ENCODE measurements around the gene TMEM8B.
"Not testable (repeated sequence)": the region's sequence is repeated elsewhere in the genome, so short reads cannot be mapped to it uniquely, and the experiment has no call there.

TMEM8B gene

DNA sequence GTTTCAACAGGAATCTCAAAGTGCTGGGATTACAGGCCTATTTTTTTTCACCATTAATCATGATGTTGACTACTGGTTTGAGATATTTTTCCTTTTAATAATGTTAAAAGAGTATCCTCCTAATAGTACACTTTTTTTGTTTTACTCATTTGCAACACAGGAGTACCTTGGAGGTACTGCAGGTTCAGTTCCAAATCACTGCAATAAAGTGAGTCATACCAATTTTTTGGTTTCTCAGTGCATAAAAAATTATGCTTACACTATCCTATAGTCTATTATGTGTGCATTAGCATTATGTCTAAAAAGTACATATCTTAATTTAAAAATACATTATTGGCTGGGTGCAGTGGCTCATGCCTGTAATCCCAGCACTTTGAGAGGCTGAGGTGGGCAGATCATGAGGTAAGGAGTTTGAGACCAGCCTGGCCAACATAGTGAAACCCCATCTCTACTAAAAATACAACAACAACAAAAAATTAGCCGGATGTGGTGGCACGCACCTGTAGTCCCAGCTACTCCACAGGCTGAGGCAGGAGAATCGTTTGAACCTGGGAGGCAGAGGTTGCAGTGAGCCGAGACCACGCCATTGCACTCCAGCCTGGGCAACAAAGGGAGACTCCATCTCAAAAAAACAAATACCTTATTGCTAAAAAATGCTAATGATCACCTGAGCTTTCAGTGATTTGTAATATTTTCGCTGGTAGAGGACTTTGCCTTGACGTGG lies 68.5 kb downstream of the TMEM8B start:
- not testable (repeated sequence) for H3K4me3 ChIP-seq, H3K27ac ChIP-seq

DNA sequence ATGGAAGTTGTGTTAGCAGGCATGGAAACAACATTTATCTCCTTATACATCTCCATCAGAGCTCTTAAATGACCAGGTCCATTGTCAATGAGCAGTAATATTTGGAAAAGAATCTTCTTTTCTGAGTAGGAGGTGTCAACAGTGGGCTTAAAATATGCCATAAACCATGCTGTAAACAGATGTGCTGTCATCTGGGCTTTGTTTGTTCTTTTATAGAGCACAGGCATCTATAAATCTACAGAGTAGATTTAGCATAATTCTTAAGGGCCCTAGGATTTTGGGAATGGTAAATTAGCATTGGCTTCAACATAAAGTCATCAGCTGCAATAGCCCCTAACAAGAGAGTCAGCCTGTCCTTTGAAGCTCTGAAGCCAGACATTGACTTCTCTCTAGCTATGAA lies 69.3 kb downstream of the TMEM8B start:
- Histone ChIP-seq H3K27ac (no peak overlapping the region), H3K4me3 (no peak overlapping the region)

DNA sequence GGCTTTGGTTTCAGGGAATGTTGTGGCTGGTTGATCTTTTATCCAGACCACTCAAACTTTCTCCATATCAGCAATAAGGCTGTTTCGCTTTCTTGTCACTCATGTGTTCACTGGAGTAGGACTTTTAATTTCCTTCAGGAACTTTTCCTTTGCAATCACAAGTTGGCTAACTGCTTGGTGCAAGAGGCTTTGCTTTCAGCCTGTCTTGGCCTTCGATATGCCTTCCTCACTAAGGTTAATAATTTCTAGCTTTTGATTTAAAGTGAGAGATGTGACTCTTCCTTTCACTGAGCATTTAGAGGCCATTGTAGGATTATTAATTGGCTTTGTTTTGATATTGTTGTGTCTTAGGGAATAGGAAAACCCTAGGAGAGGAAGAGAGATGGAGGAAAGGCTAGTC lies 70.0 kb downstream of the TMEM8B start:
- Histone ChIP-seq H3K27ac (no peak overlapping the region), H3K4me3 (no peak overlapping the region)

DNA sequence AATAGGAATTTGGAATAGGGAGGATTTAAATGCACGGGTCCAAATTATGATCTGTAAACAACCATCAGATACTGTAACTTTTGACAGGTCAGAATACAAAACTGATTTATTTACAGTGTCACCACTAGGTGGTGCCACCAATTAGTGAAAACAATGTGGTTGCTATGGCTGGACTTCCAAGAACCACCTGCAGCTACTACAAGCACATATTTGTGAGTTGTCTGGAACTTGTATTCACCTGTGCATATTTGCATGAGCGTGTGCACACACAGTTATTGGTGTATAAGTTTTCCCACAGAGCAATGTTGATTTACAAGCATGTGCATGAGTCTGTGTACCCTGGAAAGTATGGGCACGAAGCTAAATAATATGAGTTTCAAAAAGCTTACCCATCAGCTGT lies 74.0 kb downstream of the TMEM8B start:
- H3K27ac ChIP-seq = no peak overlapping the region

DNA sequence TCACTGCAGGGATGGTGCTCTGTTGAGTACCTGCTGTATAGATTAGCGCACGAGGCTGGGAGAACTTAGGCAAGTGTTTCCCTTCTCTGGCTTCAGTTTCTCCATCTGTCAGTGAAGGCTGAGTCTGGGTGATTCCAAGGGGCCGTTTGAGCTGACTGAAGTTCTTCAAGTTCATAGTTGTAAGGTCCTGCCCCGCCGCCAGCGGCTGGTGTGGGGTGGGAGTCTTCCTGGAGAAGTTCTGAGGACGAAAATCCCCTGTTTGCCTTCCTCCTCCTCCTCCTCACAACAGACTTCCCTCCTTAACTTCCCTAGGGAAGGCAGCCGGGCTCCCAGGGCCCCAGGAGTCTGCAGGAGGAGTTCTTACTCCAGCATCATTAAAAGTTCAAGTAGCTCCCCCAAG lies 75.3 kb downstream of the TMEM8B start:
- peak overlapping the region in 3 of 21 experiments; percentile 25 to 57 (median 43) for H3K27ac ChIP-seq

More for the DNA sequence above, 74.0 kb downstream of the TMEM8B start:
- no peak overlapping the region for H3K4me3 ChIP-seq

DNA sequence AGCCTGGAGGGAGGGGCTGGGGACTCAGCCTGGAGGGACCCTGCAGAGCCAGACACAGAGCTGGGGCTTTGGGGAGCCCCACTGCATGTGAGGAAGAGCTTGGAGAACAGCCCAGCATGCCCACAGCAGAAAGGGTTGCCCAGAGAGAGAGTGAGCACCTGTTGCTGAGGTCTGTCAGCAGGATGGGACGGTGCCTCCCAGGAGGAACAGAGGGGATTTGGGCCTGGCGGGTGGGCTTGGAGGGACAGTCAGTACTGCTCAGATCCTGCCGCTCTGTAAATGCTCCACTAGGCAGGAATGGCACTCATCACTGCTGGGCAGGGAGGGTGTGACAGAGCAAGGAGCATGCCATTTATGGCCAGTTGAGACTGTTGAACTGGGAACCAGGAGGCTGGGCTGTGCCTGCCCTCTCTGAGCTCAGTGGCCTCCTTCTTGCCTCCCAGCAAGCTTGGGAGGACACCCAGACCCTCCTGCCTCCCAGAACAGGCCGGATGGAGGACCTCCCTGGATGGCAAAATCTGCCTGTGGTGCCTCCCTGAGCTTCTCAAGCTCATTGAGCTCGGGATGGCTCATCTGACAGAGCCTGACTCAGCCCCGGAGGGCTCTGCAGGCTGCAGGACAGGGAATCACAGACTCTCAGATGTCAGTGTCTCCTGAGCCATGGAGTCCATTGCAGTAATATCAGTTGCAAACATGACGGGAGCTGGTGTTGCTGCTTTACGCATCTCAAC lies 76.2 kb downstream of the TMEM8B start:
- H3K27ac ChIP-seq = peak overlapping the region in 16 of 21 experiments; percentile 47 to 94 (median 82)
- H3K4me3 ChIP-seq = no peak overlapping the region

More for the DNA sequence above, 75.3 kb downstream of the TMEM8B start:
- no peak overlapping the region for H3K4me3 ChIP-seq

DNA sequence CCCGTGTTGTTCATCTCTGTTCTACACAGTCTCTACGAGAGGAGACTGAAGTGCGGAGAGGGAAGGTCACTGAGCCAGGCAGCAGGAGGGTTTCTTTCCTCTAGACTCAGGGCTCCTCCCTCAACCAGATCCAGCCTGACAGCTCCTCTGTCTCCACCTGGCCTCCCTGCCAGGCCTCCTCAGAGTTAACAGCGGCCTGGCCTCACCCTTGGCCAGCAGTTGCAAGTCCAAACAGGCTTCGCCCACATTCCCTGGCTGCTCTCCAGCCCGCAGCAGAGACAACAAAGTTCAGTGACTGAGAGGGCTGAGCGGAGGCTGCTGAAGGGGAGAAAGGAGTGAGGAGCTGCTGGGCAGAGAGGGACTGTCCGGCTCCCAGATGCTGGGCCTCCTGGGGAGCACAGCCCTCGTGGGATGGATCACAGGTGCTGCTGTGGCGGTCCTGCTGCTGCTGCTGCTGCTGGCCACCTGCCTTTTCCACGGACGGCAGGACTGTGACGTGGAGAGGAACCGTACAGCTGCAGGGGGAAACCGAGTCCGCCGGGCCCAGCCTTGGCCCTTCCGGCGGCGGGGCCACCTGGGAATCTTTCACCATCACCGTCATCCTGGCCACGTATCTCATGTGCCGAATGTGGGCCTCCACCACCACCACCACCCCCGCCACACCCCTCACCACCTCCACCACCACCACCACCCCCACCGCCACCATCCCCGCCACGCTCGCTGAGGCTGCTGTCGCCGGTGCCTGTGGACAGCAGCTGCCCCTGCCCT lies 77.1 kb downstream of the TMEM8B start, which contains the start of gene HRCT1:
Gene HRCT1, plus strand, starts transcription at position 291 of the 768 bp plus-strand sequence. Its CDS starts 86 bp downstream, at position 377.
- H3K27ac ChIP-seq = peak within 1 kb of the TSS in 20 of 21 experiments; percentile 47 to 94 (median 82)
- H3K4me3 ChIP-seq = no peak within 1 kb of the TSS

DNA sequence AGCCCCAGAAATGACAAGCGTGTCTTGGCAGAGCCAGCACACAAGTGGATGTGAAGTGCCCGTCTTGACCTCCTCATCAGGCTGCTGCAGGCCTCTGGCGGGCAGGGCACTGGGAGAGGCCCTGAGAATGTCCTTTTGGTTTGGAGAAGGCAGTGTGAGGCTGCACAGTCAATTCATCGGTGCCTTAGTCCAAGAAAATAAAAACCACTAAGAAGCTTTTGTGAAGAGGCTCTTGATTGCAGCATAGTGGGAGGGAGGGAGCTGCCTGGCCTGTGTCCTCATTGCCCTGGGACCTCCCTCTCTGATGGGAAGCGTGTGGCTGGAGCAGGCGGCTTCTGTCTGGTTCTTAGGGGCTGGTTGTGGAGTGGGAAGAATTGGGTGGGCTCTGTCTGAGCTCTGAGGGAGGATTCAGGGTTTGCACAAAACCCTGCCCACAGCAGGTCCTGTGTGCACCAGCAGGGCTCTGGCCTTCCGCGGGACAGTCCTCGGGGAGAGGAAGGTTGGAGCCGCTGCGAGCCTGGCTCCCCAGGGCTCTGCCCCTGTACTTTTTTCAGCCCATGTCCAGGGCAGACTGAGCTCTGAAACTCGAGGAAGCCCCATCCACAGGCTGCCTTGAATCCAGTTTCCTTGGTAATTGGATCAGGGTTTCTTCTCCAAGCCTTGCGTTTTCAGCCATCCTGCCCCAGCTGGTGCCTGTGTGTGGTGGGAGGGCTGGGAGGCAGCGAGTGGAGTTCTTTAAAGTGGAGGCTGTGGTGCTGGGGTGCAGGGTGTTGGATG lies 78.1 kb downstream of the TMEM8B start:
- Histone ChIP-seq H3K27ac (peak overlapping the region in 20 of 21 experiments; percentile 45 to 94 (median 82)), H3K4me3 (no peak overlapping the region)

DNA sequence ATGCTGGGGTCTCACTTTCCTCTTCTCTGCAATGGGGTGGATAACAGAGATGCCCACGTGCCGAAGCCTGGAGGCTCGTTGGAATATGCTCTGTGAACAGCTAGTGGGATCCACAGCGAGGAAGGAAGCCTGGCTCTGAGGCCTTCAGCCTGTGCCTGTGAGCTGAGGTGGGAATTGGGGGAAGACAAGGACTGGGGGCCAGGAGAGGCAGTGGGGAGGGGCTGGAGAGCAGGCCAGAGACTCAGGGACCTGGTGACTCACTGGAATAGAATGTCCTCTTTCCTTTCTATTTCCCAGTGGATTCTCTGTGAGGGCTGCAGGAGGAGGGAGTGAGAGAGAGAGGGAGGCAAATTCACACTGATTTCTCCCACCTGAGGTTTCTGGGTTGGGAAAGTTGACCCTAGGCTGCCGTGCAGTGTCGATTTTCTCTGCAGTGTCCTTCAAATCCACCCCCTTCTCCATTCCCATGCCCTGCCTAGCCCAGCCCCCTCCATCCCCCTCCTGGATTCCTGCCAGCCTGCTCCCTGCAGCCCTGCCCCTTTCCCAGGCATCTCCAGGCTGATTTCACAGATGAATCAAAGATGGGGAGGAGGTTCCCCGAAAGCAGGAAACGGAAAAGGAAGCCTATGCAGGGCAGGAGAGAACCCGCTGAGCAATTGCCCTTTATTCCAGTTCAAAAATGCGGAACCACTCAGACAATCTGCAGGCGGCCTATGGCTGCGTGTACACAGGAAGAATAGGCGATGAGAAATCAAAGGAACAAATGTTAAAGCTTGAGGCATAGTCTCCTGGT lies 78.9 kb downstream of the TMEM8B start:
- H3K4me3 ChIP-seq = no peak overlapping the region
- peak overlapping the region in 20 of 21 experiments; percentile 61 to 94 (median 82) for H3K27ac ChIP-seq

DNA sequence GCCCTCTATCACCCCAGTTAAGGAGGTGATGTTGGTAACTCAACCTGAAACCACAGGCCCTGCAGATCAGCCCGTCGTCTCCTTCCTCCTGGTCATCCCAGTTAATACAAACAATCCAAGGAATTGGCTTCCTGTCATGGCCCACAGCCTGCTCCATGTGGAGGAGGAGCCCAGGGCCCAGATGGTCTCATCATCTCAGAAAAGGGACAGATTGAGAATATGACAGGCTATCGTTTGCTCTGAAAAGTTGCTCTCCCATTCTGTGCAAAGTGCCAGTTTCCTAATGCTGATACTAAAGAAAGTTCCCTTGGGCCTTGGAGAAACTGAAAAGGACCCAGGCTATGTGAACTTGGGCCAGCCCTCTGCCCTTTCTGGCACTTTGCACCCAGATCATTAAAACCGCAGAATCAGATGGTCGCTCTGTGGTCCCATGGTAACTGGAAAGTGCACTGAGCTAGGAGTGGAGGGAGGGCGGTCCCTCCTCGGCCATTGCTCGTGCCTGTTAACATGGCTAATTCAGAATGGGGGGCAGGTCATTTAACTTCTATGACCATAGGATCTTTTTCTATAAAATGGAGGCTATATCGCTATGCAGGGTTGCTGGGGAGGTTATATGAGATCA lies 79.6 kb downstream of the TMEM8B start:
- Histone ChIP-seq H3K27ac (peak overlapping the region in 20 of 21 experiments; percentile 61 to 94 (median 82)), H3K4me3 (no peak overlapping the region)

DNA sequence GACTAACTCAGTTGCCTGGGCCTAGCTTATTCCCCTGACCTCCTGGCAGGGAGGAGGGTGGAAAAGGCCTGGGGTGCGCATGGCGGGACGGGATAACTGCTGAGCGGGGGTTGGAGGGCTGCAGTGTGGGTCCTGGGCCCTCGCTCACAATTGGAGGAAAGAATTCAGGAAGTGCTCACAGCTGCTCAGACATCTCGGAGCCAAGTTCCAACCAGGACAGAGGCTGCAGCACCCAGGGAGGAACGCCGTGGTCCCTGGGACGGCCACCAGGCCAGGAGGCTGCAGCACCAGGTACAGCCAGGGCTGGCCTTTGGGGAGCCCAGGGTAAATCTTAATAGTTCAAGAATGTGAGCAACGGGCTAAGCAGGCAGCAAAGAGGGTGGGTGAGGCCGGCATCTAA lies 80.2 kb downstream of the TMEM8B start, which contains the start of gene SPAAR:
Gene SPAAR, plus strand, starts transcription at position 217 of the 400 bp plus-strand sequence. CDS start 974 bp downstream, outside the sequence.
- H3K27ac ChIP-seq = peak within 1 kb of the TSS in 20 of 21 experiments; percentile 61 to 94 (median 82)
- H3K4me3 ChIP-seq = peak within 1 kb of the TSS in 1 of 7 experiments; percentile 4

DNA sequence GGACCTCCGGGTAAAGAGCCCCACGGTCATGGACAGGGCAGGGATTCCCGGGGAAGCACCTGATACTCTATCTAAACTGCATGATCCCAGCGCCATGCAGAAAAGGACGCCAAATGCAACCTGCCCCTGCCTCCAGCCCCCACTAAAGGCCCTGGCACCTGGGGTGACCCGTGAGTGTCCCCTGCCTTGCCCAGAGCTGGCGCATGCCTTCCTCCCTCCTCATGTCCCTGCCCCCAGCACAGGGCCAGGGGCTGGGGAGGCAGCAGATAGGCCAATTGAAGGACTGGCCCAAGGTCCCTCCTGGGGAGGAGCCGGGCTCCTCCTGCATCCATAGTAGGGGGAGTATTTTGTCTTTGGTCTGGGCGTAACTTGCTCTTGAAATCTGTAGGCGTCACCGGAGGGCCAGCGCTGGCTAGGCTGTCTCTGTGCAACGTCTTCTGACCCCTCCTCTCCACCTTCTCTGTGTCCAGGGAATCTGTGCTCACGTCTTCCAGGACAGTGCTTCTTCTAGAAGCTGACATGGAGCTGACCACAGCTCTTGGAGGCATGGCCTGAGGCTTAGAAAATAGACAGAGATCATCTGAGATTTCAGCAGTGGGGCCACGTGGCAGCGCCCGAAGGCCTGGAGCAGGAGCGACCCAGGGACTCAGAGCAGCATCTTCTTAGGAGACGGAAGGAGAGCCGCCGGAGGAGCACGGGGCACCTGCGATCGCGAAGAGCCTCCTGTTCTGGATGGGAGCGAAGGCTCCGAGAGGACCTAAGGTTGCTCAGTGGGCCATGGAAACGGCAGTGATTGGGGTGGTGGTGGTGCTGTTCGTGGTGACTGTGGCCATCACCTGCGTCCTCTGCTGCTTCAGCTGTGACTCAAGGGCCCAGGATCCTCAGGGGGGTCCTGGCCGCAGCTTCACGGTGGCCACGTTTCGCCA lies 80.9 kb downstream of the TMEM8B start:
- H3K27ac ChIP-seq = peak overlapping the region in 20 of 21 experiments; percentile 50 to 94 (median 82)
- peak overlapping the region in 1 of 7 experiments; percentile 4 for H3K4me3 ChIP-seq

DNA sequence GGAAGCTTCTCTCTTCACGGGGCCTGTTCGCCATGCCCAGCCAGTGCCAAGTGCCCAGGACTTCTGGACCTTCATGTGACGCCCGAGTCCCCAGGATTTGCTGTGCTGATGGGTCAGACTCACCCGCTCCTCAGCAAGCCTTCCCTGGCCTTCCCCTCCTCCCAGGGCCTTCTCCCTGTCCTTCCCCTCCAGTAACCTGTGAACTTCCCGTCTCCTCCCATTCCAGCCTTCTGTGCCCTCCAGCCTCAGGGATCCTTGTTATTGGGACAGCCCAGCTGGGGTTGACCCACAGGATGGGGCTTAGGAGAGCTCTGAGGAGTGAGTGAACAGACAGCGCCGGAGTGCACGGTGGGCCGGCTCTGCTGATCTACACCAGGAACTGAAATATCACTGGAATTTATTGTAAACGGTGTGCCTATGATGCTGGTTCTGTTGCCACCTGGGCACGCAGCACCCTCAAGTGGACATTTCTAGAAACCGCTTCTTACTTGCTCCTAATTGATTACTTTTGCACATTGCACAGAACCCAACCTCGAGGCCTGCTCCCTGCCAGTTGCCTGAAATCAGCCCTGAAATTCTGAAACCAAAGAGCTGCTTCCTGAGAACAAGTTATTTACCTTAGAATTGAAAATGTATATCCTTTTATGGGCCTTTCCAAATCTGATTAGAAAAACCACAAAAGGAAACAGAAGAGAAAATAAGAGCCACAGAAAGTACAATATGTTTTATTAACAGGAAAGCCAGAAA lies 81.8 kb downstream of the TMEM8B start:
- no peak overlapping the region for H3K4me3 ChIP-seq
- H3K27ac ChIP-seq = peak overlapping the region in 19 of 21 experiments; percentile 5 to 94 (median 81)

DNA sequence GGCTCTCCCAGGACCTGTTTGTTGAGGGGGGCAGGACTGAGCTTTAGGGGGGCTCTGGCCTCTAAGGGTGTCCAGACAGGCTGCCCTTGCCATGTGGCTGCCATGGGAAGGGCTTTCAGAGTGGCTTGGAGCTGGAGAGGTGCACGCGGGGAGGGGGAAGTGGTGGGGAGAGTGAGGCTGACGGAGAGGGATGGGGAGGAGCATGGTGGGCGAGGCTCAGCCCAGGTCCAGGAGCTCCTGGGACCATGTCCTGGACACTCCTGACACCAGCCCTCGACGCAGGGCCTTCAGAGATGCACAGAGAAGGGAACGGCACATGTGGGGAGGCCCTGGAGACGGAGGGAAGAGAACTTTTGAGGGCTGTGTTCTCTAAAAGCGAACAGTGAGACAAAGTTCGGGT lies 82.7 kb downstream of the TMEM8B start:
- Histone ChIP-seq H3K4me3 (no peak overlapping the region), H3K27ac (peak overlapping the region in 9 of 21 experiments; percentile 10 to 83 (median 41))

DNA sequence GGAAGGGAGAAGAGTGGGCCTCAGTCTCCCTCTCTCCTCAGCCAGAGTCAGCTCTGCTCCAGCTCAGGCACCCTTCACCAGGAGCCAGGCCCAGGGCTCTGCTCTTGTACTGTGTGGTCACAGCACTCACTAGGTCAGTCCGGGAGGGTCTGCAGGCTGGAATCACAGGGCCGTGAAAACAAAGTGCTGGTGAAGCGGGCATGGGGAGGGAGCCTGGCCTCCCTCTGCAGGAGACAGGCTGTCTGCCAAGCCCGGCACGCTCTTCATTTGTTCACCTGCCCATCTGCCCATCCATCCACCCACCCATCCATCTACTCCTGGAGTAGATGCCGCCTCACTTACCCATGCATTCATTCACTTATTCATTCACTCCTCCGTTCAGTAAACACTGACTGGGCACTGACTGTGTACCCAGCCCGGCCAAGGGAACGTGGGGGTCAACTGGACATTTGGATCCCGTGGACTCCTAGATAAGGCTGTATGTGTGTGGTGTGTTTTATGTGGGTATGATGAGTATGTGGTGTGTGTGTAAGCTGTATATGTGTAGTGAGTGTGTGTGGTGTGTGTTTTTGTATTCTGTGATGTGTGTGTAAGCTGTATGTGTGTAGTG lies 83.9 kb downstream of the TMEM8B start:
- Histone ChIP-seq H3K4me3 (no peak overlapping the region), H3K27ac (peak overlapping the region in 2 of 21 experiments; percentile 16 to 29)

DNA sequence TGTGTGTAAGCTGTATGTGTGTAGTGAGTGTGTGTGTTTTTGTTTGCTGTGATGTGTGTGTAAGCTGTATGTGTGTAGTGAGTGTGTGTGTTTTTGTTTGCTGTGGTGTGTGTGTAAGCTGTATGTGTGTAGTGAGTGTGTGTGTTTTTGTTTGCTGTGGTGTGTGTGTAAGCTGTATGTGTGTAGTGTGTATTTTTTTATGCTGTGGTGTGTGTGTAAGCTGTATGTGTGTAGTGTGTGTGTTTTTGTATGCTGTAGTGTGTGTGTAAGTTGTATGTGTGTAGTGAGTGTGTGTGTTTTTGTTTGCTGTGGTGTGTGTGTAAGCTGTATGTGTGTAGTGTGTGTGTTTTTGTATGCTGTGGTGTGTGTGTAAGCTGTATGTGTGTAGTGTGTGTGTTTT lies 84.4 kb downstream of the TMEM8B start:
- H3K27ac ChIP-seq = not testable (repeated sequence)

More for the DNA sequence above, 84.4 kb downstream of the TMEM8B start:
- not testable (repeated sequence) for H3K4me3 ChIP-seq

Measured in skin epidermis (tissue), 12 donors.